Liver (tissue), 9 donors: ENCODE results near the gene DUSP23. TPM values are rescaled to one million over a fixed set of nuclear protein-coding genes. Genes with fewer than 3 reads are reported as not detected.

Experiments used
- DNase-seq: peaks from one replicate; pipeline ENCODE4 v3.0.0-alpha.2; 2017; ENCODE audit warnings: low spot score
- H3K27ac ChIP-seq, 2 donors: one replicate each; pipeline ENCODE4 v1.7.0; 2013; ENCODE audit warnings: inconsistent platforms in 2 of 2, low read length in 2 of 2, control low read depth in 1 of 2, low read depth in 1 of 2, mild to moderate bottlenecking in 1 of 2
- H3K27me3 ChIP-seq, 4 donors: one replicate each; pipeline versions ENCODE4 v1.6.1 to v1.7.0; 2013; ENCODE audit warnings: low read length in 3 of 4, inconsistent platforms in 1 of 4, mild to moderate bottlenecking in 1 of 4, moderate library complexity in 1 of 4; ENCODE audit not compliant: control insufficient read depth in 4 of 4, insufficient read depth in 4 of 4
- H3K36me3 ChIP-seq, 4 donors: one replicate each; pipeline versions ENCODE4 v1.6.1 to v1.7.0; 2013; ENCODE audit warnings: low read length in 3 of 4, mild to moderate bottlenecking in 3 of 4, low read depth in 1 of 4, moderate library complexity in 1 of 4; ENCODE audit not compliant: control insufficient read depth in 4 of 4, insufficient read depth in 3 of 4
- H3K4me1 ChIP-seq, 4 donors: one replicate each; pipeline versions ENCODE4 v1.6.1 to v1.7.0; 2013; ENCODE audit warnings: low read length in 3 of 4, mild to moderate bottlenecking in 3 of 4, moderate library complexity in 1 of 4; ENCODE audit not compliant: control insufficient read depth in 4 of 4, insufficient read depth in 4 of 4
- H3K4me3 ChIP-seq, 3 donors: one replicate each; pipeline versions ENCODE4 v1.6.1 to v1.7.0; 2013; ENCODE audit warnings: low read length in 3 of 3, control low read depth in 1 of 3, low read depth in 1 of 3, mild to moderate bottlenecking in 1 of 3
- H3K9ac ChIP-seq, 2 donors: one replicate each; pipeline ENCODE4 v1.7.0; 2013; ENCODE audit warnings: low read length in 2 of 2, mild to moderate bottlenecking in 2 of 2, moderate library complexity in 2 of 2, control low read depth in 1 of 2, low read depth in 1 of 2
- H3K9me3 ChIP-seq, 4 donors: one replicate each; pipeline versions ENCODE4 v1.6.1 to v1.7.0; 2013; ENCODE audit warnings: low read length in 3 of 4; ENCODE audit not compliant: control insufficient read depth in 4 of 4
- EGR1 ChIP-seq, 2 donors: IDR thresholded peaks; 2 replicates each; pipeline ENCODE4 v1.6.1; 2016 to 2018; ENCODE audit warnings: antibody characterized with exemption in 2 of 2, low read depth in 2 of 2
- FOXA1 ChIP-seq: IDR thresholded peaks from 2 replicates; pipeline ENCODE4 v1.6.1; 2016; ENCODE audit warnings: antibody characterized with exemption
- FOXA2 ChIP-seq: IDR thresholded peaks from 2 replicates; pipeline ENCODE4 v1.6.1; 2016; ENCODE audit warnings: antibody characterized with exemption
- GABPA ChIP-seq, 2 donors: IDR thresholded peaks in 1 of 2; conservative IDR thresholded peaks in 1 of 2; 2 replicates each; pipeline ENCODE4 v1.6.1; 2016; ENCODE audit warnings: antibody characterized with exemption in 2 of 2, mild to moderate bottlenecking in 1 of 2, moderate library complexity in 1 of 2
- HNF4A ChIP-seq, 2 donors: conservative IDR thresholded peaks; 2 replicates each; pipeline ENCODE4 v1.6.1; 2016; ENCODE audit warnings: antibody characterized with exemption in 2 of 2, mild to moderate bottlenecking in 2 of 2
- HNF4G ChIP-seq: IDR thresholded peaks from 2 replicates; pipeline ENCODE4 v1.6.1; 2016; ENCODE audit warnings: antibody characterized with exemption
- JUND ChIP-seq, 2 donors: IDR thresholded peaks; 2 replicates each; pipeline ENCODE4 v1.6.1; 2016; ENCODE audit warnings: antibody characterized with exemption in 2 of 2
- MAX ChIP-seq: IDR thresholded peaks from 2 replicates; pipeline ENCODE4 v1.6.1; 2016; ENCODE audit warnings: antibody characterized with exemption
- NR2F2 ChIP-seq: IDR thresholded peaks from 2 replicates; pipeline ENCODE4 v1.6.1; 2016; ENCODE audit warnings: antibody characterized with exemption
- RAD21 ChIP-seq, 2 donors: IDR thresholded peaks; 2 replicates each; pipeline ENCODE4 v1.6.1; 2016; ENCODE audit warnings: antibody characterized with exemption in 2 of 2, mild to moderate bottlenecking in 2 of 2
- RXRA ChIP-seq, 2 donors: IDR thresholded peaks; 2 replicates each; pipeline ENCODE4 v1.6.1; 2017 to 2018; ENCODE audit warnings: antibody characterized with exemption in 2 of 2, mild to moderate bottlenecking in 1 of 2
- SP1 ChIP-seq: IDR thresholded peaks from 2 replicates; pipeline ENCODE4 v1.6.1; 2018; ENCODE audit warnings: antibody characterized with exemption, mild to moderate bottlenecking
- TAF1 ChIP-seq: conservative IDR thresholded peaks from 2 replicates; pipeline ENCODE4 v1.6.1; 2016; ENCODE audit warnings: antibody characterized with exemption, mild to moderate bottlenecking
- YY1 ChIP-seq: IDR thresholded peaks from 2 replicates; pipeline ENCODE4 v1.6.1; 2016; ENCODE audit warnings: antibody characterized with exemption, mild to moderate bottlenecking
- WGBS: extraction: QIAGEN DNeasy Blood & Tissue Kit; methylation state at CpG from one replicate; pipeline ENCODE4 v1.1.7; 2013; 5-methylcytosine and 5-hydroxymethylcytosine counted together
- polyA plus RNA-seq, 2 donors: library from polyadenylated mRNA; stranded (reverse) in 1 of 2; unstranded in 1 of 2; fragments of 200-250 nt in 1 of 2; fragments of >200 nt in 1 of 2; fragmentation: Nextera tagmentation in 1 of 2; extraction: Ambion mirVana in 1 of 2; gene quantifications; one replicate each; pipeline versions ENCODE4 v1.2.1 to v1.2.3, GENCODE V29; 2013 to 2015
- total RNA-seq, 2 donors: library from RNA; depleted of rRNA; stranded (reverse); fragments of >200 nt; gene quantifications; one replicate each; pipeline ENCODE4 v1.2.3, GENCODE V29; 2014
- TF ChIP-seq, protein P1 (sequence below): IDR thresholded peaks from 2 replicates; pipeline ENCODE4 v1.6.1; 2016; ENCODE audit warnings: antibody characterized with exemption, mild to moderate bottlenecking
- TF ChIP-seq, protein P2 (sequence below): fragments of 150-350 bp; IDR thresholded peaks from 2 replicates; pipeline ENCODE4 v1.5.1; 2017; ENCODE audit warnings: improper control_type of control experiment, low read depth, low read length; ENCODE audit not compliant: missing input control
- TF ChIP-seq, protein P3 (sequence below): IDR thresholded peaks from 2 replicates; pipeline ENCODE4 v1.6.1; 2016; ENCODE audit warnings: antibody characterized with exemption
- TF ChIP-seq, protein P4 (sequence below): IDR thresholded peaks from 2 replicates; pipeline ENCODE4 v1.6.1; 2016; ENCODE audit warnings: antibody characterized with exemption
- donor health status: healthy.
- donor health status: healthy.
- donor health status: healthy.
- donor health status: healthy.
- donor health status: healthy.

The DUSP23 gene
- total and polyA plus RNA-seq, 4 donors = 26.6 to 192 (median 113) TPM

DNA sequence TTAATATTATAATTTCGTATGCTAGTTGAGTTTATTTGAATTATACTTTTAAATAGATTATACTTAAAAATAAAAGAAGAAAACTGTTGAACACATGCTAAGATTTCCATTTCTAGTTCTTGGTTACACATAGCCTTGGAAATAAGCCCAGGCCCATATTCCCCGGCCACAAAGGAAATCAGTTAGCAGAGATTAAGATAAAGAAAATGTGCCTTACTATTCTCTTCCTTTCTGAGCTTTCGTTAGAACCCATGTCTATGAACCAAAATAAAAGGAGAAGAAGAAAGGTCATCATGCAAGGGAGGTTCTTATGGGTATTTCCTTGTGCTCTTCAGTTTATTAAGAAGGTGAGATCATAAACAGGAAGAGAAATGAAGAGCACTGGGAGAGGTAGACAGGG is 34.1 kb upstream of the DUSP23 start:
- WGBS = 77% methylated on average over 3 of the region's 3 CpGs

More for the DNA sequence above, 34.1 kb upstream of the DUSP23 start:
- Histone ChIP-seq H3K4me1 (peaks cover 2 to 7% (median 7%) of the 10 kb centered on the region in 4 donors), H3K27me3 (no peaks in the 10 kb centered on the region), H3K9me3 (no peaks in the 10 kb centered on the region), H3K36me3 (no peaks in the 10 kb centered on the region), H3K27ac (no peak overlapping the region), H3K9ac (no peak overlapping the region), H3K4me3 (no peak overlapping the region)
- TF ChIP-seq YY1 = no peak
- TF ChIP-seq, protein P1, sequence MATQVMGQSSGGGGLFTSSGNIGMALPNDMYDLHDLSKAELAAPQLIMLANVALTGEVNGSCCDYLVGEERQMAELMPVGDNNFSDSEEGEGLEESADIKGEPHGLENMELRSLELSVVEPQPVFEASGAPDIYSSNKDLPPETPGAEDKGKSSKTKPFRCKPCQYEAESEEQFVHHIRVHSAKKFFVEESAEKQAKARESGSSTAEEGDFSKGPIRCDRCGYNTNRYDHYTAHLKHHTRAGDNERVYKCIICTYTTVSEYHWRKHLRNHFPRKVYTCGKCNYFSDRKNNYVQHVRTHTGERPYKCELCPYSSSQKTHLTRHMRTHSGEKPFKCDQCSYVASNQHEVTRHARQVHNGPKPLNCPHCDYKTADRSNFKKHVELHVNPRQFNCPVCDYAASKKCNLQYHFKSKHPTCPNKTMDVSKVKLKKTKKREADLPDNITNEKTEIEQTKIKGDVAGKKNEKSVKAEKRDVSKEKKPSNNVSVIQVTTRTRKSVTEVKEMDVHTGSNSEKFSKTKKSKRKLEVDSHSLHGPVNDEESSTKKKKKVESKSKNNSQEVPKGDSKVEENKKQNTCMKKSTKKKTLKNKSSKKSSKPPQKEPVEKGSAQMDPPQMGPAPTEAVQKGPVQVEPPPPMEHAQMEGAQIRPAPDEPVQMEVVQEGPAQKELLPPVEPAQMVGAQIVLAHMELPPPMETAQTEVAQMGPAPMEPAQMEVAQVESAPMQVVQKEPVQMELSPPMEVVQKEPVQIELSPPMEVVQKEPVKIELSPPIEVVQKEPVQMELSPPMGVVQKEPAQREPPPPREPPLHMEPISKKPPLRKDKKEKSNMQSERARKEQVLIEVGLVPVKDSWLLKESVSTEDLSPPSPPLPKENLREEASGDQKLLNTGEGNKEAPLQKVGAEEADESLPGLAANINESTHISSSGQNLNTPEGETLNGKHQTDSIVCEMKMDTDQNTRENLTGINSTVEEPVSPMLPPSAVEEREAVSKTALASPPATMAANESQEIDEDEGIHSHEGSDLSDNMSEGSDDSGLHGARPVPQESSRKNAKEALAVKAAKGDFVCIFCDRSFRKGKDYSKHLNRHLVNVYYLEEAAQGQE = no peak
- TF ChIP-seq MAX = no peak
- no peak for TF ChIP-seq RAD21 (IDR thresholded peaks at IDR 0.05)
- no peak for TF ChIP-seq HNF4A (conservative IDR thresholded peaks at IDR 0.05)
- TF ChIP-seq JUND (IDR thresholded peaks at IDR 0.05) = no peak
- TF ChIP-seq FOXA1 = no peak
- TF ChIP-seq, protein P2, sequence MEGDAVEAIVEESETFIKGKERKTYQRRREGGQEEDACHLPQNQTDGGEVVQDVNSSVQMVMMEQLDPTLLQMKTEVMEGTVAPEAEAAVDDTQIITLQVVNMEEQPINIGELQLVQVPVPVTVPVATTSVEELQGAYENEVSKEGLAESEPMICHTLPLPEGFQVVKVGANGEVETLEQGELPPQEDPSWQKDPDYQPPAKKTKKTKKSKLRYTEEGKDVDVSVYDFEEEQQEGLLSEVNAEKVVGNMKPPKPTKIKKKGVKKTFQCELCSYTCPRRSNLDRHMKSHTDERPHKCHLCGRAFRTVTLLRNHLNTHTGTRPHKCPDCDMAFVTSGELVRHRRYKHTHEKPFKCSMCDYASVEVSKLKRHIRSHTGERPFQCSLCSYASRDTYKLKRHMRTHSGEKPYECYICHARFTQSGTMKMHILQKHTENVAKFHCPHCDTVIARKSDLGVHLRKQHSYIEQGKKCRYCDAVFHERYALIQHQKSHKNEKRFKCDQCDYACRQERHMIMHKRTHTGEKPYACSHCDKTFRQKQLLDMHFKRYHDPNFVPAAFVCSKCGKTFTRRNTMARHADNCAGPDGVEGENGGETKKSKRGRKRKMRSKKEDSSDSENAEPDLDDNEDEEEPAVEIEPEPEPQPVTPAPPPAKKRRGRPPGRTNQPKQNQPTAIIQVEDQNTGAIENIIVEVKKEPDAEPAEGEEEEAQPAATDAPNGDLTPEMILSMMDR = no peak
- TF ChIP-seq, protein P3, sequence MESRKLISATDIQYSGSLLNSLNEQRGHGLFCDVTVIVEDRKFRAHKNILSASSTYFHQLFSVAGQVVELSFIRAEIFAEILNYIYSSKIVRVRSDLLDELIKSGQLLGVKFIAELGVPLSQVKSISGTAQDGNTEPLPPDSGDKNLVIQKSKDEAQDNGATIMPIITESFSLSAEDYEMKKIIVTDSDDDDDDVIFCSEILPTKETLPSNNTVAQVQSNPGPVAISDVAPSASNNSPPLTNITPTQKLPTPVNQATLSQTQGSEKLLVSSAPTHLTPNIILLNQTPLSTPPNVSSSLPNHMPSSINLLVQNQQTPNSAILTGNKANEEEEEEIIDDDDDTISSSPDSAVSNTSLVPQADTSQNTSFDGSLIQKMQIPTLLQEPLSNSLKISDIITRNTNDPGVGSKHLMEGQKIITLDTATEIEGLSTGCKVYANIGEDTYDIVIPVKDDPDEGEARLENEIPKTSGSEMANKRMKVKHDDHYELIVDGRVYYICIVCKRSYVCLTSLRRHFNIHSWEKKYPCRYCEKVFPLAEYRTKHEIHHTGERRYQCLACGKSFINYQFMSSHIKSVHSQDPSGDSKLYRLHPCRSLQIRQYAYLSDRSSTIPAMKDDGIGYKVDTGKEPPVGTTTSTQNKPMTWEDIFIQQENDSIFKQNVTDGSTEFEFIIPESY = no peak
- no peak for TF ChIP-seq RXRA (IDR thresholded peaks at IDR 0.05)
- no peak for TF ChIP-seq TAF1
- no peak for TF ChIP-seq FOXA2
- TF ChIP-seq HNF4G = no peak
- TF ChIP-seq SP1 = no peak
- TF ChIP-seq NR2F2 = no peak
- no peak for TF ChIP-seq GABPA (IDR thresholded peaks at IDR 0.05 in 1 of 2, conservative IDR thresholded peaks at IDR 0.05 in 1 of 2)
- no peak for TF ChIP-seq EGR1 (IDR thresholded peaks at IDR 0.05; ENCODE audit: low read depth in 2 of 2)
- TF ChIP-seq, protein P4, sequence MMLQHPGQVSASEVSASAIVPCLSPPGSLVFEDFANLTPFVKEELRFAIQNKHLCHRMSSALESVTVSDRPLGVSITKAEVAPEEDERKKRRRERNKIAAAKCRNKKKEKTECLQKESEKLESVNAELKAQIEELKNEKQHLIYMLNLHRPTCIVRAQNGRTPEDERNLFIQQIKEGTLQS = no peak
- no peak for DNase-seq
